ENCODE results near the gene MUC20. TPM values are rescaled to one million over a fixed set of nuclear protein-coding genes. Genes with fewer than 3 reads are reported as not detected.
"Not testable (repeated sequence)": the region's sequence is repeated elsewhere in the genome, so short reads cannot be mapped to it uniquely, and the experiment has no call there.

Gene MUC20
- total RNA-seq, 3 donors from 2014 or later, result 0.63 to 0.95 (median 0.63) TPM

GRCh38 chr3:195712535-195712910 lies 8.3 kb upstream of the MUC20 start:
- not testable (repeated sequence) for ATAC-seq; H3K4me3 Mint-ChIP-seq; H3K27me3 Mint-ChIP-seq (ENCODE audit: low read depth); H3K4me1 Mint-ChIP-seq (ENCODE audit: low read depth); DNase-seq; H3K9me3 Mint-ChIP-seq
- peaks cover 33% of the 10 kb centered on the region for H3K36me3 Mint-ChIP-seq (ENCODE audit: insufficient read depth)

GRCh38 chr3:195713150-195713549 lies 7.6 kb upstream of the MUC20 start:
- ATAC-seq; H3K4me3 Mint-ChIP-seq; H3K27me3 Mint-ChIP-seq (ENCODE audit: low read depth); H3K4me1 Mint-ChIP-seq (ENCODE audit: low read depth); H3K9me3 Mint-ChIP-seq; DNase-seq: not testable (repeated sequence)
- H3K36me3 Mint-ChIP-seq (ENCODE audit: insufficient read depth), result peaks cover 32% of the 10 kb centered on the region

GRCh38 chr3:195714380-195715011 lies 6.3 kb upstream of the MUC20 start:
- Mint-ChIP-seq H3K4me1 (ENCODE audit: low read depth) (peaks cover 5% of the 10 kb centered on the region), H3K4me3 (no peak overlapping the region), H3K36me3 (ENCODE audit: insufficient read depth) (peaks cover 24% of the 10 kb centered on the region), H3K27me3 (ENCODE audit: low read depth) (no peaks in the 10 kb centered on the region), H3K9me3 (no peaks in the 10 kb centered on the region)
- no peak for ATAC-seq
- no peak for DNase-seq

GRCh38 chr3:195715134-195715533 lies 5.6 kb upstream of the MUC20 start:
- peaks cover 20% of the 10 kb centered on the region for H3K36me3 Mint-ChIP-seq (ENCODE audit: insufficient read depth)
- no peak overlapping the region for H3K4me3 Mint-ChIP-seq
- no peaks in the 10 kb centered on the region for H3K9me3 Mint-ChIP-seq
- H3K4me1 Mint-ChIP-seq (ENCODE audit: low read depth), result peaks cover 5% of the 10 kb centered on the region
- no peaks in the 10 kb centered on the region for H3K27me3 Mint-ChIP-seq (ENCODE audit: low read depth)
- ATAC-seq, result no peak
- no peak for DNase-seq

GRCh38 chr3:195715583-195716266 lies 5.1 kb upstream of the MUC20 start:
- H3K4me1 Mint-ChIP-seq (ENCODE audit: low read depth), result peaks cover 5% of the 10 kb centered on the region
- H3K4me3 Mint-ChIP-seq, result no peak overlapping the region
- H3K27me3 Mint-ChIP-seq (ENCODE audit: low read depth), result no peaks in the 10 kb centered on the region
- H3K36me3 Mint-ChIP-seq (ENCODE audit: insufficient read depth), result peaks cover 18% of the 10 kb centered on the region
- peak; percentile 77 to 80 for ATAC-seq
- no peak for DNase-seq
- H3K9me3 Mint-ChIP-seq, result no peaks in the 10 kb centered on the region

GRCh38 chr3:195717416-195717815 lies 3.4 kb upstream of the MUC20 start:
- Mint-ChIP-seq H3K4me3 (no peak overlapping the region), H3K4me1 (ENCODE audit: low read depth) (peaks cover 5% of the 10 kb centered on the region), H3K36me3 (ENCODE audit: insufficient read depth) (peaks cover 13% of the 10 kb centered on the region), H3K9me3 (no peaks in the 10 kb centered on the region), H3K27me3 (ENCODE audit: low read depth) (no peaks in the 10 kb centered on the region)
- no peak for DNase-seq
- no peak for ATAC-seq

GRCh38 chr3:195717852-195718476 lies 2.8 kb upstream of the MUC20 start:
- no peak overlapping the region for H3K4me3 Mint-ChIP-seq

GRCh38 chr3:195718477-195718984 lies 2.2 kb upstream of the MUC20 start:
- Mint-ChIP-seq H3K4me3 (no peak overlapping the region), H3K9me3 (no peaks in the 10 kb centered on the region), H3K4me1 (ENCODE audit: low read depth) (peaks cover 5% of the 10 kb centered on the region), H3K36me3 (ENCODE audit: insufficient read depth) (peaks cover 13% of the 10 kb centered on the region), H3K27me3 (ENCODE audit: low read depth) (no peaks in the 10 kb centered on the region)
- ATAC-seq, result no peak
- no peak for DNase-seq

More at GRCh38 chr3:195717852-195718476, 2.8 kb upstream of the MUC20 start:
- no peaks in the 10 kb centered on the region for H3K27me3 Mint-ChIP-seq (ENCODE audit: low read depth)
- H3K4me1 Mint-ChIP-seq (ENCODE audit: low read depth), result peaks cover 5% of the 10 kb centered on the region
- ATAC-seq (no peak), DNase-seq (no peak)
- peaks cover 13% of the 10 kb centered on the region for H3K36me3 Mint-ChIP-seq (ENCODE audit: insufficient read depth)
- no peaks in the 10 kb centered on the region for H3K9me3 Mint-ChIP-seq

- not testable (repeated sequence) for H3K4me3 Mint-ChIP-seq; DNase-seq; H3K9me3 Mint-ChIP-seq; ATAC-seq; H3K4me1 Mint-ChIP-seq (ENCODE audit: low read depth); H3K27me3 Mint-ChIP-seq (ENCODE audit: low read depth)
- H3K36me3 Mint-ChIP-seq (ENCODE audit: insufficient read depth), result peaks cover 10% of the 10 kb centered on the region
These were observed 1.1 kb upstream of the MUC20 start for GRCh38 chr3:195719514-195720254.

- not testable (repeated sequence) for H3K4me1 Mint-ChIP-seq (ENCODE audit: low read depth); H3K27me3 Mint-ChIP-seq (ENCODE audit: low read depth); ATAC-seq; DNase-seq; H3K9me3 Mint-ChIP-seq; H3K4me3 Mint-ChIP-seq; H3K36me3 Mint-ChIP-seq (ENCODE audit: insufficient read depth)
These were observed 1.6 kb downstream of the MUC20 start for GRCh38 chr3:195722139-195722995.

GRCh38 chr3:195722996-195723345 lies 2.2 kb downstream of the MUC20 start:
- not testable (repeated sequence) for DNase-seq; H3K4me1 Mint-ChIP-seq (ENCODE audit: low read depth); H3K4me3 Mint-ChIP-seq

GRCh38 chr3:195724363-195724762 lies 3.6 kb downstream of the MUC20 start:
- ATAC-seq; H3K4me3 Mint-ChIP-seq; H3K27me3 Mint-ChIP-seq (ENCODE audit: low read depth); H3K9me3 Mint-ChIP-seq; H3K4me1 Mint-ChIP-seq (ENCODE audit: low read depth); DNase-seq; H3K36me3 Mint-ChIP-seq (ENCODE audit: insufficient read depth): not testable (repeated sequence)

More at GRCh38 chr3:195722996-195723345, 2.2 kb downstream of the MUC20 start:
- not testable (repeated sequence) for ATAC-seq; H3K27me3 Mint-ChIP-seq (ENCODE audit: low read depth); H3K9me3 Mint-ChIP-seq; H3K36me3 Mint-ChIP-seq (ENCODE audit: insufficient read depth)

- H3K27me3 Mint-ChIP-seq (ENCODE audit: low read depth); ATAC-seq; H3K4me3 Mint-ChIP-seq: not testable (repeated sequence)
These were observed 5.3 kb downstream of the MUC20 start for GRCh38 chr3:195725916-195726740.

More at GRCh38 chr3:195725916-195726740, 5.3 kb downstream of the MUC20 start:
- not testable (repeated sequence) for H3K4me1 Mint-ChIP-seq (ENCODE audit: low read depth); DNase-seq; H3K36me3 Mint-ChIP-seq (ENCODE audit: insufficient read depth); H3K9me3 Mint-ChIP-seq

Measured in activated T-cell treated with anti-CD3 and anti-CD28 coated beads, Interleukin-2, amount 50 U/mL, for 4 hours (primary cell).